EH (cell line): ENCODE results near the gene DPYD.

Experiments
- DNase-seq: peaks from one replicate; pipeline ENCODE4 v3.0.0-alpha.2; 2015; ENCODE audit warnings: low read depth

DPYD gene

GRCh38 chr1:97044159-97044760 is 876.6 kb downstream of the DPYD start:
- DNase-seq = no peak

GRCh38 chr1:97042551-97042950 is 878.3 kb downstream of the DPYD start:
- DNase-seq = peak; percentile 80

GRCh38 chr1:97041026-97041425 is 879.8 kb downstream of the DPYD start:
- DNase-seq = peak; percentile 15

- peak; percentile 81 for DNase-seq
These were observed 882.4 kb downstream of the DPYD start for GRCh38 chr1:97038410-97038809.

GRCh38 chr1:97034651-97035050 is 886.2 kb downstream of the DPYD start:
- DNase-seq = peak; percentile 20

- DNase-seq = no peak
These were observed 886.9 kb downstream of the DPYD start for GRCh38 chr1:97033949-97034348.
